OCI-LY3 (cell line): Measurements from ENCODE around the gene EIF4G3.

Experiments used
- H2AFZ ChIP-seq: fragments of 200-600, 300-600 bp; shearing (Covaris generic); 2 replicates; pipeline ENCODE4 v1.6.0; 2014; ENCODE audit warnings: antibody characterized with exemption, low read depth, low read length
- H3K27ac ChIP-seq: fragments of 200-600, 300-600 bp; sonication (generic); 2 replicates; pipeline ENCODE4 v1.5.1; 2014; ENCODE audit warnings: mild to moderate bottlenecking, low read length, moderate library complexity, mixed read lengths
- H3K27me3 ChIP-seq: fragments of 200-600, 300-600 bp; sonication (generic); 2 replicates; pipeline ENCODE4 v1.6.1; 2014; ENCODE audit warnings: low read depth, low read length, mixed read lengths
- H3K36me3 ChIP-seq: fragments of 200-600, 300-600 bp; sonication (generic); replicated peaks from 2 replicates; pipeline ENCODE3; 2014; ENCODE audit warnings: low read depth, low read length, mixed read lengths
- H3K4me1 ChIP-seq: fragments of 300-600, 200-600 bp; sonication (generic); 2 replicates; pipeline ENCODE4 v1.6.1; 2014; ENCODE audit warnings: low read length, mixed read lengths
- H3K4me2 ChIP-seq: fragments of 200-600, 300-600 bp; sonication (generic); 2 replicates; pipeline ENCODE4 v1.6.1; 2014; ENCODE audit warnings: low read length, mixed read lengths
- H3K4me3 ChIP-seq: fragments of 300-600, 200-600 bp; sonication (generic); 2 replicates; pipeline ENCODE4 v1.5.1; 2014; ENCODE audit warnings: antibody characterized with exemption, mild to moderate bottlenecking, low read length, moderate library complexity
- H3K79me2 ChIP-seq: fragments of 300-600, 200-600 bp; shearing (Covaris generic); 2 replicates; pipeline ENCODE4 v1.6.1; 2014; ENCODE audit warnings: mild to moderate bottlenecking, low read length, mixed read lengths
- H3K9ac ChIP-seq: fragments of 300-600, 200-600 bp; shearing (Covaris generic); 2 replicates; pipeline ENCODE4 v1.6.0; 2014; ENCODE audit warnings: mild to moderate bottlenecking, low read length, moderate library complexity
- H3K9me3 ChIP-seq: fragments of 200-600, 300-600 bp; shearing (Covaris generic); 2 replicates; pipeline ENCODE4 v1.6.1; 2014; ENCODE audit warnings: low read length, mixed read lengths; ENCODE audit not compliant: insufficient read depth
- H4K20me1 ChIP-seq: fragments of 200-600, 300-600 bp; sonication (generic); 2 replicates; pipeline ENCODE4 v1.6.1; 2016; ENCODE audit warnings: low read length, mixed read lengths; ENCODE audit not compliant: insufficient read depth
- CTCF ChIP-seq: fragments of 200-600, 300-600 bp; sonication (generic); IDR thresholded peaks from 2 replicates; pipeline ENCODE4 v1.5.1; 2014; ENCODE audit warnings: antibody characterized with exemption, low read length, low read depth
- EZH2phosphoT487 ChIP-seq: fragments of 200-600 bp; shearing (Covaris generic); IDR thresholded peaks from 2 replicates; pipeline ENCODE4 v1.6.1; 2018; ENCODE audit warnings: antibody characterized with exemption, mixed run types, low read depth

Gene EIF4G3

GRCh38 chr1:20847611-20848080 is 329.1 kb downstream of the EIF4G3 start:
- Histone ChIP-seq H3K27ac (no peak overlapping the region), H3K4me2 (no peak overlapping the region), H3K9me3 (no peaks in the 10 kb centered on the region), H4K20me1 (no peaks in the 10 kb centered on the region), H3K4me1 (no peaks in the 10 kb centered on the region), H2AFZ (no peak overlapping the region), H3K36me3 (no peaks in the 10 kb centered on the region), H3K27me3 (no peaks in the 10 kb centered on the region), H3K9ac (no peak overlapping the region), H3K4me3 (no peak overlapping the region), H3K79me2 (no peaks in the 10 kb centered on the region)
- TF ChIP-seq CTCF (no peak), EZH2phosphoT487 (no peak)

GRCh38 chr1:20846461-20847374 is 330.0 kb downstream of the EIF4G3 start:
- no peak overlapping the region for H2AFZ ChIP-seq
- no peaks in the 10 kb centered on the region for H3K36me3 ChIP-seq
- H3K27me3 ChIP-seq = no peaks in the 10 kb centered on the region
- no peaks in the 10 kb centered on the region for H3K9me3 ChIP-seq
- TF ChIP-seq EZH2phosphoT487 = no peak
- no peak for TF ChIP-seq CTCF
- H3K9ac ChIP-seq = no peak overlapping the region
- H3K27ac ChIP-seq = no peak overlapping the region
- no peak overlapping the region for H3K4me2 ChIP-seq
- H4K20me1 ChIP-seq = no peaks in the 10 kb centered on the region
- H3K79me2 ChIP-seq = no peaks in the 10 kb centered on the region
- no peak overlapping the region for H3K4me3 ChIP-seq
- no peaks in the 10 kb centered on the region for H3K4me1 ChIP-seq

- TF ChIP-seq EZH2phosphoT487 (no peak), CTCF (no peak)
Observed at GRCh38 chr1:20840731-20841130, 336.0 kb downstream of the EIF4G3 start.

GRCh38 chr1:20837554-20838192 is 339.0 kb downstream of the EIF4G3 start:
- no peak overlapping the region for H3K27ac ChIP-seq
- no peak overlapping the region for H3K9ac ChIP-seq
- no peaks in the 10 kb centered on the region for H3K79me2 ChIP-seq
- no peak overlapping the region for H2AFZ ChIP-seq
- H3K4me2 ChIP-seq = no peak overlapping the region
- H3K36me3 ChIP-seq = no peaks in the 10 kb centered on the region
- H3K9me3 ChIP-seq = no peaks in the 10 kb centered on the region
- H3K4me1 ChIP-seq = no peaks in the 10 kb centered on the region
- H3K27me3 ChIP-seq = no peaks in the 10 kb centered on the region
- no peaks in the 10 kb centered on the region for H4K20me1 ChIP-seq
- no peak for TF ChIP-seq CTCF
- TF ChIP-seq EZH2phosphoT487 = no peak
- no peak overlapping the region for H3K4me3 ChIP-seq

More at GRCh38 chr1:20840731-20841130, 336.0 kb downstream of the EIF4G3 start:
- Histone ChIP-seq H3K9me3 (no peaks in the 10 kb centered on the region), H3K79me2 (no peaks in the 10 kb centered on the region), H3K4me1 (no peaks in the 10 kb centered on the region), H3K36me3 (no peaks in the 10 kb centered on the region), H3K4me3 (no peak overlapping the region), H4K20me1 (no peaks in the 10 kb centered on the region), H3K4me2 (no peak overlapping the region), H3K9ac (no peak overlapping the region), H2AFZ (no peak overlapping the region), H3K27me3 (no peaks in the 10 kb centered on the region), H3K27ac (no peak overlapping the region)
